Transverse colon (tissue), 4 donors: ENCODE results near the gene HCAR2. TPM values are rescaled to one million over a fixed set of nuclear protein-coding genes. Genes with fewer than 3 reads are reported as not detected.

Experiments used
- DNase-seq: peaks from one replicate; pipeline ENCODE4 v3.0.0-alpha.2; 2019
- H3K27ac ChIP-seq, 4 donors: fragments of 200-600 bp; sonication (generic); 2 replicates each; pipeline ENCODE4 v1.5.1; 2016 to 2018; ENCODE audit warnings: inconsistent platforms in 4 of 4
- H3K27me3 ChIP-seq: fragments of 200-600 bp; sonication (generic); 2 replicates; pipeline ENCODE4 v1.5.1; 2017; ENCODE audit warnings: inconsistent platforms
- H3K36me3 ChIP-seq, 4 donors: fragments of 200-600 bp; sonication (generic); 2 replicates each; pipeline ENCODE4 v1.5.1; 2017 to 2019; ENCODE audit warnings: inconsistent platforms in 4 of 4
- H3K4me1 ChIP-seq, 4 donors: fragments of 200-600 bp; sonication (generic); 2 replicates each; pipeline ENCODE4 v1.5.1; 2017 to 2020; ENCODE audit warnings: inconsistent platforms in 4 of 4
- H3K4me3 ChIP-seq, 4 donors: fragments of 200-600 bp; sonication (generic); 1 replicate in 1 of 4; 2 replicates in 3 of 4; pipeline versions ENCODE4 v1.5.1 to v1.6.1; 2017 to 2019; ENCODE audit warnings: inconsistent platforms in 4 of 4
- H3K9me3 ChIP-seq, 2 donors: fragments of 200-600 bp; sonication (generic); 2 replicates each; pipeline ENCODE4 v1.5.1; 2017 to 2019; ENCODE audit warnings: inconsistent platforms in 2 of 2
- EP300 ChIP-seq: sonication (generic); formaldehyde crosslinking; IDR thresholded peaks from one replicate; pipeline ENCODE4 v1.6.1; 2017; ENCODE audit warnings: antibody characterized with exemption, low read depth
- POLR2A ChIP-seq: fragments of 450-650 bp; IDR thresholded peaks from one replicate; pipeline ENCODE4 v1.6.1; 2016; ENCODE audit warnings: antibody characterized with exemption, mild to moderate bottlenecking, moderate library complexity
- POLR2AphosphoS5 ChIP-seq, 3 donors: sonication (generic); formaldehyde crosslinking; IDR thresholded peaks; one replicate each; pipeline ENCODE4 v1.6.1; 2016; ENCODE audit warnings: antibody characterized with exemption in 3 of 3
- WGBS, 2 donors: methylation state at CpG; one replicate each; pipeline ENCODE4 v1.1.5; 2018; ENCODE audit warnings: low coverage in 1 of 2; 5-methylcytosine and 5-hydroxymethylcytosine counted together
- in situ Hi-C, 4 donors: fragments of 200-750 bp; cut with MboI; loops; one replicate each; pipeline versions ENCODE4 v1.15.0 to v1.15.1; 2017; ENCODE audit warnings: low sequenced_read_pairs in 3 of 4, low pct_ligation_motif_present in 1 of 4, low pct_unique_long_range_greater_than_20kb in 1 of 4
- intact Hi-C: fragments of 100-400 bp; cut with DNase I; formaldehyde crosslinking; loops from one replicate; pipeline ENCODE4 v1.15.1; 2023; ENCODE audit warnings: low total_unique reads
- small RNA-seq, 4 donors: library from RNA; depleted of rRNA; stranded (forward); fragments of <200 nt; gene quantifications; one replicate each; pipeline ENCODE3, GENCODE V24; 2016
- total RNA-seq, 4 donors: library from RNA; depleted of rRNA; stranded (reverse); fragments of >200 nt; gene quantifications; one replicate each; pipeline ENCODE4 v1.1.0, GENCODE V29; 2016

The HCAR2 gene
- total RNA-seq, 4 donors from 2014 or later, result 0.27 TPM; not detected in 3

DNA sequence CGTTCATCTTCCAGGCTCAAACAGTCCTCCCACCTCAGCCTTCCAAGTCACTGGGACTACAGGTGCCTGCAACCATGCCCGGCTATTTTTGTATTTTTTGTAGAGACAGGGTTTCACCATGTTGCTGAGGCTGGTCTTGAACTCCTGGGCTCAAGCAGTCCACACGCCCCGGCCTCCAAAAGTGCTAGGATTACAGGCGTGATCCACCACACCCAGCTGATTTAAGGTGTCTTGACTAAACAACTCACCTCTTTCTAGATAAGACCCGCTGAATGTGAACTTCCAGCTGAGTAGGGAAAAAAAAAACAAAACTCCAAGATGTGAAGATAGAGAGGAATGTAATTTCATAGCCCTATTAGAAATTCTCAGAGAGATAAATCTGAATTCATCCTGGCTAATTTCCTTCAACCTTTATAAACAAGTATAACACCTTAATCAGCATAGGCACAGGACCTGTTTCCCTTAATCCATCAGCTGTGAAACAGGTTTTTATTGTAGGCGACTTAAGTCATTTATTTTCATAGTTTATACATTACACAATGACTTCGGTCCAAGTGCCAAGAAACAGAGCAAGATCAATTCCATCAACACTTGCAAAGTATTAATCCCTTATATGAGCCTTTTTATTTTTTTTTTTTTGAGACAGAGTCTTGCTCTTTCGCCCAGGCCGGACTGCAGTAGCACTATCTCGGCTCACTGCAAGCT lies 51.5 kb downstream of the HCAR2 start:
- intact Hi-C loops (no loop called here), in situ Hi-C loops (no loop called here)
- no peaks in the 10 kb centered on the region for H3K9me3 ChIP-seq
- TF ChIP-seq POLR2AphosphoS5 (IDR thresholded peaks at IDR 0.05) (no peak), EP300 (no peak), POLR2A (no peak)
- no peak for DNase-seq
- WGBS, 2 donors, result 55 to 56% methylated on average over 10 to 11 of the region's 11 CpGs
- H3K4me3 ChIP-seq, result no peak overlapping the region
- H3K36me3 ChIP-seq, result no peaks in the 10 kb centered on the region
- H3K4me1 ChIP-seq, result peaks cover 0 to 3% (median 0%) of the 10 kb centered on the region in 4 donors
- H3K27me3 ChIP-seq, result no peaks in the 10 kb centered on the region
- H3K27ac ChIP-seq, result no peak overlapping the region

Small RNAs within 50 kb of the gene (small RNA-seq; reads per million reads assigned to genes)
- gene AC026333.2, result 0 reads per million in 4 donors

Other genes with a start within 250 kb of the HCAR2 start
- 10 to 100 TPM; 15.9 to 28.4 (median 19.9) TPM for gene ZCCHC8, start 202.4 kb downstream of the HCAR2 start, total RNA-seq
- 100 to 1,000 TPM in 2 of 4 donors, 10 to 100 TPM in 2; 73.4 to 251 (median 99.7) TPM for gene RSRC2, start 176.4 kb downstream of the HCAR2 start, total RNA-seq
- gene KNTC1, start 176.1 kb downstream of the HCAR2 start, total RNA-seq, result 10 to 100 TPM; 10.6 to 79.4 (median 23.1) TPM
- not detected for gene HCAR3, start 13.5 kb upstream of the HCAR2 start, total RNA-seq
- under 1 TPM in 1 of 4 donors, not detected in 3; 0.16 TPM for gene HCAR1, start 27.5 kb upstream of the HCAR2 start, total RNA-seq
- 10 to 100 TPM in 3 of 4 donors, 1 to 10 TPM in 1; 3.6 to 31.6 (median 23.5) TPM for gene DENR, start 49.5 kb upstream of the HCAR2 start, total RNA-seq
- gene CCDC62, start 71.2 kb upstream of the HCAR2 start, total RNA-seq, result under 1 TPM in 2 of 4 donors, not detected in 2; 0.16 to 0.55 TPM
- 100 to 1,000 TPM in 2 of 4 donors, 10 to 100 TPM in 2; 72.4 to 459 (median 146) TPM for gene HIP1R, start 132.1 kb upstream of the HCAR2 start, total RNA-seq
- gene VPS37B, start 192.8 kb upstream of the HCAR2 start, total RNA-seq, result 100 to 1,000 TPM in 2 of 4 donors, 10 to 100 TPM in 2; 46.6 to 126 (median 104) TPM